DMS114 treated with DMSO at 0.1 percent for 48 hours (cell line): ENCODE measurements around the gene SLC19A1.

ENCODE experiments used
- DNase-seq: peaks from one replicate; lab custom pipeline; 2025; ENCODE audit not compliant: unreplicated experiment; lab: John Stamatoyannopoulos, UW

SLC19A1 gene

GRCh38 chr21:45542242-45542666 is at the start of gene SLC19A1:
TSS of gene SLC19A1 (minus strand) at chr21:45542440. CDS start at chr21:45537959, 4,481 bp downstream.
- no peak for DNase-seq

GRCh38 chr21:45591619-45592207 is 49.5 kb upstream of the SLC19A1 start:
- no peak for DNase-seq

- no peak for DNase-seq
Measured at GRCh38 chr21:45590726-45591618, 48.7 kb upstream of the SLC19A1 start.

- no peak for DNase-seq
Measured at GRCh38 chr21:45590246-45590725, 48.0 kb upstream of the SLC19A1 start.

GRCh38 chr21:45589686-45590245 is 47.5 kb upstream of the SLC19A1 start:
- no peak for DNase-seq

- no peak for DNase-seq
Measured at GRCh38 chr21:45588871-45589491, 46.7 kb upstream of the SLC19A1 start.

- no peak for DNase-seq
Measured at GRCh38 chr21:45588086-45588825, 46.0 kb upstream of the SLC19A1 start.

GRCh38 chr21:45586289-45586858 is 44.1 kb upstream of the SLC19A1 start:
- no peak for DNase-seq

DNA sequence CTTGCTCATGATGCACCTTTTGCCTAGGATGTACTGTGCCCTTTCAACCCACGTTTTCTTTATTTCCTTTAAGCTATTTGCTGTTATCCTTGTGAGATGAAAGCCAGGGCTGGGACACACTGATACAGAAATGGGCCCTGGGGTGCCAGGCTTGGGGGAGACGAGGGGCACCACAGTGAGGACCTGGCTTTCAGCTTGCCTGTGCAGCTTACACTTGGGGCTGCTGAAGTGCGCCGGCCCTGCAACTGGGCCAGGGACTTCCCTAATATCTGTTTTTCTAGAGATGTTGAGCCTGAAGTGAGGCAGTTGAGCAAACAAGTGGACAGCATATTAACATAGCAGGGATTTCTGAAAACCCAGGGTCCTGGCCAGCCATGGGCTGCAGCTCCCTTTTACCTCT is 42.5 kb upstream of the SLC19A1 start:
- DNase-seq: no peak

GRCh38 chr21:45583831-45584509 is 41.7 kb upstream of the SLC19A1 start:
- no peak for DNase-seq

DNA sequence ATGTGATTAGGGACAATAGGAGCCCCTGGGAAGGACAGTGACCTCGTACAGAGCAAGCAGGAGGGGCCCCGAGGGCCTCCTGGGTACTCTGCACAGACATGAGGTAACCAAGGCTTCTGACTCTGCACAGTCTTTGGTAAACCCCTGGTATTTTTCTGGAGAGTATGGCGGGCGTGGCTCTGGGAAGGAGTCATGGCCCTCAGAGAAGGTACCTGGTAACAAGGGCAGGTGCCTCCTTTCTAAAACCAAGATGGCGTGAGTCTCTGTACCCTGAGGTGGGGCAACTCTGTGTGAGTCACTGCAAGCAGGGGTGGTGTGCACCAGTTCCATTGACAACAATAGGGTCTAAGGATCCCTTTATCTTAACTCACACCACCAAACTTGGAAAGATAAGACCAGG is 39.9 kb upstream of the SLC19A1 start:
- DNase-seq: no peak

DNA sequence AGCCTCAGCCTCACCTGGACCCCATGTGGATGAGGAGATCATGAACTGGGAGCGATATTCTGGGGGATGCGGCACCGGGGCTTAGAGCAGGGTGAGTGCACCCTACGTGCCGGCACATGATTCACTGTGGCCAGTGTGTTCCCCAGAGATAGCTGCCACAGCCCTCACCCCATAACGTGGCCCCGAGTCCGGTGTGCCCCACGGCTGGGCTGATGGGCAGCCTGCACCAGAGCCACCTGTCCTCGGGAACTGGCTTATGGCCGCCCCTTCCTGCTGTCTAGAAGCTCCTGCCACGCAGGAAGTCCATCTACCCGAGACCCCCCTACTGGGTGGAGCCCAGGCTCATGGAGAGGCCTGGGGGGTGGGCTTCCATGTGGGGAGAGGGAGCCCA is 39.1 kb upstream of the SLC19A1 start:
- DNase-seq: no peak

- no peak for DNase-seq
Measured at GRCh38 chr21:45580576-45581321, 38.5 kb upstream of the SLC19A1 start.

- no peak for DNase-seq
Measured at GRCh38 chr21:45580181-45580575, 37.9 kb upstream of the SLC19A1 start.

GRCh38 chr21:45579383-45580180 is 37.3 kb upstream of the SLC19A1 start:
- no peak for DNase-seq

- no peak for DNase-seq
Measured at GRCh38 chr21:45578811-45579381, 36.7 kb upstream of the SLC19A1 start.

GRCh38 chr21:45578176-45578801 is 36.0 kb upstream of the SLC19A1 start:
- no peak for DNase-seq

- no peak for DNase-seq
Measured at GRCh38 chr21:45577801-45578175, 35.5 kb upstream of the SLC19A1 start.
